Measurements from ENCODE around the gene SPRY2.
A peak's percentile ranks its signal among the peaks of the same experiment; 100 is the strongest.
"Not testable (repeated sequence)": the region's sequence is repeated elsewhere in the genome, so short reads cannot be mapped to it uniquely, and the experiment has no call there.

Gene SPRY2

GRCh38 chr13:80341101-80341755 is at the start of gene SPRY2:
Gene SPRY2, minus strand, starts transcription at chr13:80341126. Its CDS starts 3,421 bp downstream, at chr13:80337705.
- DNase-seq: peak; percentile 26

DNA sequence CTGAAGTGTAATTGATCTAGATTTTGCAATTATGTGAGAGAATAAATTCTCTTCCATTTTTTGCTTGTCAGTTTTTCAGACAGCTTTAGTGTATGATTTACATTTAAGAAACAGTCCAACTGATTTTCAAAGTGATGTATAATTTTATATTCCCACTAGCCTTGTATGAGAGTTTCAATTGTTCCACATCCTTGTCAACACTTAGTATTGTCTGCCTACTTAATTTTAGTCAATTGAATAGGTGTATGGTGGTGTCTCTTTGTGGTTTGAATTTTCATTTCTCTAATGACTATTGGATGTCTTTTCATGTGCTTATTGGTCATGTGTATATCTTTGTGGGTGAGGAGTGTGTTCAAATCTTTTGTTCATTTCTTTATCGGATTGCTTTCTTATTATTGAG is 49.4 kb upstream of the SPRY2 start:
- no peak for DNase-seq

- DNase-seq: no peak
These were observed 48.4 kb upstream of the SPRY2 start for GRCh38 chr13:80389073-80390038.

DNA sequence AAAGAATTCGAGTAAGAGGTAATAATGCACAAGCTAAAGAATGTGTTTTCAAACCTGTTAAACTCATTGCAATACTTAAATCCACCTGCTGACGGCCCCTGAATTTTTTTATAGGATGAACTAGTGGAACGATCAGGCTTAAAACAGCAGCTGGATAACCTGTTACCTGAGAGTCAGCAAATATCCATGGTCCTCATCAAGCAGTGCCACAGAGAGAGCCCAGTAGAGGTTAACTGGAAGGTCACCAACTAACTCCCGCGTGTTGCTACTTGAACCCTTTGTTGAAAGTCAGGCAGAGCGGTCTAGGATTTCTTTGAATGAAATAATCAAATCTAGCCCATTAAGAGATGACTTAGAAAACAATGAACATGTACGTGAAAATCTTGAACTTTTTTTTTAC is 47.6 kb upstream of the SPRY2 start:
- DNase-seq: no peak

GRCh38 chr13:80386592-80386991 is 45.7 kb upstream of the SPRY2 start:
- DNase-seq: no peak

DNA sequence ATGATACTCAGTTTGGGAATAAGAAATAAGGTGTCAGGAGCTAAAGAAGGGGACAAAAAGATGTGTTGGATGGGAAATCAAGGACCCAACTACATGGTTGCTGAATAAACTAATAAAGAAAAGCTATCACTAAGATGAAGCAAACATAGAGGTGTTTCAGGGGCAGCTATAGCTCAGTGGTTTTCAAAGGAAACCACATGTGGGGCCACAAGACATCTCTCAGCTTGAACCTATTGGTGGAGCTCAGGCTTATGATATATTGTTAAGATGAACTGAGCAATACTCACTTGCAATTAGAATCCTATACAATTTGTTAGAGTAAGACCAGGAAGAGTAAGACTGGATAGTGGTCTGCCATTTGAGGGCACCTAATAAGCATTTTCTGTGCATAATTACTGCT is 45.1 kb upstream of the SPRY2 start:
- no peak for DNase-seq

- DNase-seq: no peak
These were observed 41.6 kb upstream of the SPRY2 start for GRCh38 chr13:80382576-80382975.

DNA sequence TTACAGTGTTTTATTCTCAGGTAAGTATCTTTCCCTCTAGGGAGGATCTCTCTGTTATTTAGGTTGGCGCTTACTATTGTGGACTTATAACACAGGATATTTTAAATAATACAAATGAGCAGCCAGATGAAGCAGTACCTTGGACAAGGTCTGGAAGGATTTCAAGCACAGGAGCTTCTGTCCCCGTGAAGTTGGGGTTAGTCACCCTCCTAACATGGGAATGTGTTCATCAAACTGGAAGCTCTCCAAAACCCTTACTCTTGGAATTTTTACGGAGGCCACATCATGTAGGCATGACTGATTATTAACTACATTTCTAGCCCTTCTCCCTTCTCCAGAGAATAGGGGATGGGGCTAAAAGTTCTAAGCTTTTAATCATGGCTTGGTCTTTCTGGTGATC is 38.3 kb upstream of the SPRY2 start:
- DNase-seq: no peak

DNA sequence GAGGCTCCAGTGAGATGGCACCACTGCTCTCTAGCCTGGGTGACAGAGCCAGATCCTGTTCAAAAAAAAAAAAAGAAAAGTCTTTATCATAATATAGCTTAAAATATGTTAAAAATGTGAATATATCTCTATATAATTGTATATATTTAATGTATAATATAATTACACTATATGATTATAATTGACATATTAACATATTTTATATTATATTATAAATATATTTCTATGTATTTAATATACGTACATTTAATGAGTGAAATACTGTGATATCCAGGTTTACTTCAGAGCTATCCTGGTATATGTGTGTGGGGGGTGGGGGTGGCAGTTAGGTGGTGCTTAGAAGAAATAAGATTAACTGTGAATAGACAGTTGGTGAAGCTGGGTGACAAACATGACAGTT is 35.6 kb upstream of the SPRY2 start:
- no peak for DNase-seq

DNA sequence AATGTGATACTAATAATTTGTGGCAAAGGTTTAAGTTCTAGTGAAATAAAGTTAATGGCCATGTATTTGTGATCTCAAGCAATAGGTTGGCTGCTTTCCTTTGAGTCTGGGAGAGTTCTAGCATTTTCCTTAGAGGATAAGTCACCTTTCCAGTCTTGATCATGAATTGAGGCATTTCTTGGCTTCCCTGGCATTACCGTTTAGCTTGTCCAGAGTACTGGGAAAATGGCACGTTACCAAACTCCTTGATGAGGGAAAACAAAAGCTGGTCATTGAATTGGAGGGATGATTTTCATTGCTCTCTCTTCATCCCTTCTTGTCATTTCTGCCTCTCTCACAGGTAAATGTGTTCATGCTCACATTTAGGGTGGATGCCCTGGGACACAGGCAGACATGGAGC is 34.0 kb upstream of the SPRY2 start:
- no peak for DNase-seq

DNA sequence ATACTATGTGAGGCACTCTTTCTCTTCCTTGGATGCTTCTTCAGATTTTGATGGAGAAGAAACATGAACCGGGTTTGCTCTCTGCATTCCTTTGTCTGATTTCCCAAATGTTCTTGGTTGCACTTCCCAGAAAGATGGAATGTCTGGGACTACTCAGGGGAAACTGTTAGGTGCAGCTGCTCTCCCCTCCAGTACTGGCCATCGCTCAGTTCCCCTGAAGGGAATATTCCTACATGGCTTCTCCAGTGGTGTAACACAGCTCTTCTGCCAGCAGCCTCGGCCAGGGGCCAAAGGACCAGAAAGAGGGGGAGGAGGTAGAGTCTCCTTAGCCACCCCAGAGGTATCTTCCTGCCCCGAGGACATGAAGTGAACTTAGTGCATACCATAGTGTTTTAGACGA is 33.5 kb upstream of the SPRY2 start:
- DNase-seq: no peak

DNA sequence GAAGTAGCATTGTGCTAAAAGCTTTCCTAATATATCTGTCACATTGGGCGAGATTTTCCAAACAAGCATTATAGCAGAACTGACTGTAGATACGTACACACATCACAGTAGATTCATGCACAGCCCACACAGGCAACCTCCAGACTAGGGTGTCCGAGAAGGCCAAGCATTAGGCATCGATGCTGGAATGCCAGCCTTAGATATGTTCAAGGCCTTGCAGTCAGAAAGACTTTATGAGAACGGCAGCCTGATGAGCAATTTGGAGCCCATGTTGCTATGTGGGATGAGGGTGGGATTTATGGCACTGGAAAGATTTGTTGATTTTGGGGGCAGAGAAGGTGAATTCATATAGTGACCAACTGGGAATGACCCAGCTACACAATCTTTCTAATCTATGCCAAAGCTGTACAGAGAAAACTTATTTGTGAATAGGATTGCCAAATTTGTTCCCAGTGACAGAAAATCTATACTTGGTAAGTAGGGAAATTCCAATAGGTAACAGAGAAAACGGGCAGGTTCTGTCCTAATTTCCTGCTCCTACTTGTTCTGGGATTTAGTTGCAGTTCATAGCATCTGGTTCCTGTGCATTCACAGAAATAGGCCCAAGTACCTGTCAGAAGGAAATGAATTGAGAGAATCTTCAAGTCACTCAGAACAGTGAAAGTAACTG is 31.0 kb upstream of the SPRY2 start:
- DNase-seq: no peak

DNA sequence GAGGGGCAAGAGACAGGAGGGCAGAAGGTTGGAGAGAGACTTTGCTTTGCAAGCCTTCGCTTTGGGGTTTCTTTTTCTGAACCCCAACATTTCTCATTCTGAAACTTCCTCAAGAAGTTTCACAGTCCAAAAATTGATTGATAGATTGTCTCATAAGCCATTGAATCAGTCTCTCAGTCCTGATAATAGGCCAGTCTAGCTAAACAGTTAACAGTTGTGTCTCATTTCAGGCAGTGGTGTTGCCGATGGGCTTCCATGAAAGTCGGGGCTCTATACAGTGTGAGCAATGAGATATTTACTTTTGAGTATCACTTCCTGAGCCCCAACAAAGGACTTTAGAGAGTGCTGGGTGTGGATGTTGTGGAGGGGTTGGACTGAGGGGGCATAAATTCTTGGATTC is 26.5 kb upstream of the SPRY2 start:
- no peak for DNase-seq

DNA sequence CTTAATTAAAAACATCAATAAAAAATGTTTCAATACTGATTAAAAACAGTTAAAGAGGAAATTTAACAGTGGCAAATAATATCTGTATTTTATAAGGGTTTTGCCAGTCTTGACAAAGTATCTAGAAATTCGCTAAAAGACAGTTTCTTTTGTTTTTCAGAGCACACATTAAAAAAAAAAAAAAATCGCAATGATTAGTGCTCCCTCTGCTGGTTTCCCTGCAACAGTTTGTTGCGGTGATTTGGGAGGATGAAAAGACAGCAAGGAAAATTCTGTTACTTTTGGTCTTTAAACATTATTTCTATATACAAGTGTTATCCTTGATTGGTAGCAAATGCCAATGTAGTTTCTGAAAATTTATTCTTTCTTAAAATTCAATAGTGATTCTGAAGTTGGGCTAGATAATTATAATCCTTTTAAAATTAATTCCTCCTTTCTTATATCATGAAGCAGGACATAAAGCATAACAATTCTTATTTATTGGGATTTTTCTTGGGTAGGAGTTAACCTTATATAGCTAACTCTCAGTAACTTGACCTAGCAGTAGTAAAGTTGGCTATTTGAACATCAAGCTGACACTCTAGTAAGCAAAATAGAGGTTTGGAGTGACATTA is 23.1 kb upstream of the SPRY2 start:
- no peak for DNase-seq

- DNase-seq: no peak
These were observed 21.6 kb upstream of the SPRY2 start for GRCh38 chr13:80362481-80362880.

GRCh38 chr13:80361883-80362327 is 21.0 kb upstream of the SPRY2 start:
- no peak for DNase-seq

DNA sequence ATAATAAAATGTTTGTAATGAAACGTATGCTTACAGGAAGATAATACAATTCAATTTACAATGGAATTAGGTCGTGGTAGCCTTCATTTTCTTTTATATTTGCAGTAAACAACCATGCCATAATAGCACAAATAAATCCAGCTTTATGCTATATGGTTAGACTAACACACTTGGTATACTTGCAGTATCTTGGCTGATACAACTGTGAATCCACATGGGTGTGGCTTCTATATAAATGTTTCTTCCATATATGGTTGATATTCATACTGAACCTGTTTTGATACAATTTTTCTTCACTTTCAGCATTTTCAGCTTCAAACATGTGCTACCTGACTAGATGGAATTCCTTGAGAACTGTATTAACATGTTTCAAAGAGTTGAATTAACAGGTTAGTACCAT is 20.4 kb upstream of the SPRY2 start:
- no peak for DNase-seq

DNA sequence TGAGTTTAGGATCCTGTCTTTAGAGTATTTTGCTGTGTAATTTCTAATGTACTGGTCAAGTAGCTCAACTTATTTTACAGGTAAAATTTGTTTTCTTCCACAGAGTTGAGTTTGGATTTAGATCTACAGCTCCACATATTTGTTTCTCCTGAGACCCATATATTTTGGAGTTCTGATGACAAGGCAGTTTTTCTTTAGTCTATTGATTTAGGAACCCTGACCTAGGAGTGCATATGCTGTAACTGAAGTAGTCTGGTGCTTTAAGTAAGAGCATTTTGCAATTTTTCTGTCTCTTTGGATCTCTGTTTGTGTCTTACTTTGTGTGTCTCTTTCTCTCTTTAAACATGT is 19.5 kb upstream of the SPRY2 start:
- no peak for DNase-seq

DNA sequence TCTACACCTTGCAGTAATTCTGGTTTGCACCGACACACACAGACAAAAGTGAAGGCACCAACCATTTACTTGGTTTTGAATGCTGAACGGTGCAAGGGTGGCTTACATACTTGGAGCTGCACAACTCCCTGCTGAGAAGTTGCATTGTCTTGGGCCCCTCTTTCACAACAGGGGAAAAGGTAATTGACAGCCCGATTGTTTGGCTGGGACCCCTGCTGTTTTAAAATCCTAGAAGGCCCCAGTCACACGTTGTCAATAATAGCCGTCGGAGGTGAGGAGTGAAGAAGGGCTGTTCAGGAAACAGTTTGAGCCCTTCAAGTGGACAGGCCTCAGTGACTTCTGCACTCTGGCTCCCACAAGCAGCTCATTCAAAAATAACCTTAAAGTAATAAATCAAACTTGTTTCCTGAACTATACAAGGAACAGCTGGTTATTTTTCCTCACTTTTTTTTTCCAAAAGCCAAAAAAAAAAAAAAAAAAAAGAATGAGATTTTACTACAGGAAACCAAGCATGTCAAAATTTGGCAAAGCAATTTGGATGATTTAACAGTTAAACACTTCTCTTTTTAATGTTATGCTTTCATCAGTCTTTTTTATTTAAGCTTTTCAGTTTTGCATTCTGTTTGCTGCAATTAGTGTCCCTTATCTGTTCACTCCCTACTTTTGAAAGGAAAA is 19.0 kb upstream of the SPRY2 start:
- no peak for DNase-seq

GRCh38 chr13:80359414-80359777 is 18.5 kb upstream of the SPRY2 start:
- no peak for DNase-seq

- DNase-seq: not testable (repeated sequence)
These were observed 14.7 kb upstream of the SPRY2 start for GRCh38 chr13:80355496-80356094.

DNA sequence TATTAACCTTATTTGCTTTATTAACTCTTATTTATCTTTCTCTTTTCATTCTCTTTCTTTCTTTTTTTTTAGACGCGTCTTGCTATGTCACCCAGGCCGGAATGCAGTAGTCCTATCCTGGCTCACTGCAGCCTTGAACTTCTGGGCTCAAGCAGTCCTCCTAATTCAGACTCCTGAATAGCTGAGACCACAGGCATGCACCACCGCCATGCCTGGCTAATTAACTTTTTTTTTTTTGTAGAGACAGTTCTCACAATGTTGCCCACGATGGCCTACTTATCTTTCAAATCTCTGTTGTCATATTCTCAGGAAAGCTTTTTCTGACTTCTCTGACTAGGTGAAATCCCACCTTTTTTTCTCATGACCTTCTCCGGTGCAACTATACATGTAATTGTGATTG is 7.8 kb upstream of the SPRY2 start:
- DNase-seq: no peak
